HepG2 (cell line): ENCODE measurements around the gene DAB1. TPM values are rescaled to one million over a fixed set of nuclear protein-coding genes. Genes with fewer than 3 reads are reported as not detected.

Experiments
- ATAC-seq: fragments of 200-7000 bp; cut with Tn5 transposase; 3 replicates; pipeline ENCODE4 v1.9.1; 2020; ENCODE audit warnings: mild to moderate bottlenecking, moderate library complexity
- BruUV-seq: library from RNA; stranded (reverse); fragments of 400-500 nt; replicated peaks from 2 replicates; lab custom pipeline; 2021; lab: Mats Ljungman, UMichigan
- CTCF ChIA-PET: fragments of 300-600 bp; formaldehyde crosslinking; extraction: SDS; loops from one replicate; lab custom pipeline; 2021; ENCODE audit warnings: low total read pairs, inconsistent platforms, low intra/inter-chr PET ratio; lab: Yijun Ruan, JAX
- POLR2A ChIA-PET: fragments of 350-600 bp; sonication (Branson Sonifier 250); formaldehyde crosslinking; loops from one replicate; lab custom pipeline; 2020; ENCODE audit warnings: antibody characterized with exemption, inconsistent platforms; lab: Yijun Ruan, JAX
- DNase-seq: peaks from one replicate; pipeline ENCODE4 v3.0.0-alpha.2; 2015; ENCODE audit warnings: low spot score
- FAIRE-seq: peaks from 3 replicates; lab custom pipeline; 2011; peaks lifted over from hg19 to GRCh38; lab: Jason Lieb, UNC
- H2AFZ ChIP-seq: one replicate; pipeline ENCODE4 v1.6.1; 2011; ENCODE audit warnings: low read length, inconsistent platforms
- H3K27ac ChIP-seq: fragments of 300-600 bp; 3 replicates; pipeline ENCODE4 v1.8.0; 2011; ENCODE audit warnings: mixed run types, mild to moderate bottlenecking, mixed read lengths, low read length, inconsistent platforms; ENCODE audit not compliant: insufficient read depth; ENCODE audit errors: extremely low read length
- H3K27me3 ChIP-seq, 2 experiments: fragments of 200-600 bp in 1 of 2; 2 replicates in 1 of 2; 3 replicates in 1 of 2; pipeline versions ENCODE4 v1.6.0 to v1.8.0; 2011; ENCODE audit warnings: low read length in 2 of 2, mild to moderate bottlenecking in 2 of 2, moderate library complexity in 2 of 2, inconsistent platforms in 1 of 2; ENCODE audit not compliant: insufficient read depth in 2 of 2, control insufficient read depth in 1 of 2
- H3K36me3 ChIP-seq, 2 experiments: fragments of 200-600 bp in 1 of 2; replicated peaks in 1 of 2; 2 replicates in 1 of 2; 3 replicates in 1 of 2; pipeline versions ENCODE4 v1.5.1 to v1.8.0; 2011; ENCODE audit warnings: low read length in 2 of 2, inconsistent platforms in 1 of 2; ENCODE audit not compliant: insufficient read depth in 2 of 2, control insufficient read depth in 1 of 2
- H3K4me1 ChIP-seq: 2 replicates; pipeline ENCODE4 v1.5.1; 2012; ENCODE audit warnings: low read length, inconsistent platforms; ENCODE audit not compliant: insufficient read depth
- H3K4me2 ChIP-seq: 2 replicates; pipeline ENCODE4 v1.6.0; 2011; ENCODE audit warnings: low read depth, low read length, inconsistent platforms
- H3K4me3 ChIP-seq, 3 experiments: fragments of 200-600 bp in 1 of 3; sonication (generic), shearing (Covaris generic) in 1 of 3; replicated peaks in 1 of 3; 2 replicates each; pipeline ENCODE4 v1.5.1; 2011 to 2016; ENCODE audit warnings: low read length in 3 of 3, inconsistent platforms in 2 of 3, low read depth in 2 of 3, mild to moderate bottlenecking in 2 of 3, control low read depth in 1 of 3, mixed read lengths in 1 of 3; ENCODE audit not compliant: insufficient read depth in 1 of 3
- H3K79me2 ChIP-seq: one replicate; pipeline ENCODE4 v1.6.1; 2011; ENCODE audit warnings: low read length, inconsistent platforms; ENCODE audit not compliant: insufficient read depth
- H3K9ac ChIP-seq: 2 replicates; pipeline ENCODE4 v1.6.0; 2011; ENCODE audit warnings: mild to moderate bottlenecking, low read depth, low read length, inconsistent platforms; ENCODE audit not compliant: insufficient read depth
- H3K9me3 ChIP-seq: 2 replicates; pipeline ENCODE4 v1.5.1; 2012; ENCODE audit warnings: mild to moderate bottlenecking, low read length
- H4K20me1 ChIP-seq: 2 replicates; pipeline ENCODE4 v1.6.0; 2011; ENCODE audit warnings: inconsistent platforms, mild to moderate bottlenecking, low read length, moderate library complexity; ENCODE audit not compliant: insufficient read depth
- DR1 ChIP-seq: sonication (generic); formaldehyde crosslinking; IDR thresholded peaks from 2 replicates; pipeline ENCODE4 v1.8.0; 2021; ENCODE audit warnings: mild to moderate bottlenecking, missing genetic modification reagents, inconsistent platforms
- ELF3 ChIP-seq: IDR thresholded peaks from 2 replicates; pipeline ENCODE4 v1.6.1; 2016; ENCODE audit warnings: missing genetic modification reagents, missing compliant biosample characterization
- ELF4 ChIP-seq: sonication (generic); formaldehyde crosslinking; IDR thresholded peaks from 2 replicates; pipeline ENCODE4 v1.5.0; 2020; ENCODE audit warnings: missing genetic modification reagents, mild to moderate bottlenecking, moderate library complexity, borderline replicate concordance
- EZH2 ChIP-seq: conservative IDR thresholded peaks from 2 replicates; pipeline ENCODE4 v1.6.1; 2012; ENCODE audit warnings: mild to moderate bottlenecking, low read depth, low read length, moderate library complexity
- HNRNPH1 ChIP-seq: fragments of 200-400 bp; formaldehyde crosslinking; optimal IDR thresholded peaks from 2 replicates; pipeline ENCODE3; 2017; ENCODE audit warnings: mild to moderate bottlenecking, low read depth, low read length
- MAFF ChIP-seq: IDR thresholded peaks from 2 replicates; pipeline ENCODE4 v1.6.1; 2011; ENCODE audit warnings: low read depth, low read length, improper control_type of control experiment
- MAFK ChIP-seq, 2 experiments: IDR thresholded peaks in 1 of 2; conservative IDR thresholded peaks in 1 of 2; 2 replicates each; pipeline ENCODE4 v1.6.1; 2011; ENCODE audit warnings: improper control_type of control experiment in 2 of 2, low read length in 2 of 2
- PPARG ChIP-seq: conservative IDR thresholded peaks from 2 replicates; pipeline ENCODE4 v1.6.1; 2016; ENCODE audit warnings: missing biosample characterization, missing genetic modification reagents
- RBM22 ChIP-seq: fragments of 200-400 bp; formaldehyde crosslinking; optimal IDR thresholded peaks from 2 replicates; pipeline ENCODE3; 2017; ENCODE audit warnings: mild to moderate bottlenecking, low read length, moderate library complexity
- SIX1 ChIP-seq: sonication (generic); formaldehyde crosslinking; IDR thresholded peaks from 2 replicates; pipeline ENCODE4 v1.4.0; 2020; ENCODE audit warnings: missing genetic modification reagents, borderline replicate concordance
- SMYD3 ChIP-seq: sonication (generic); formaldehyde crosslinking; IDR thresholded peaks from 2 replicates; pipeline ENCODE4 v1.8.1; 2023; ENCODE audit warnings: mild to moderate bottlenecking, missing genetic modification reagents
- ZBTB3 ChIP-seq: sonication (generic); formaldehyde crosslinking; IDR thresholded peaks from 2 replicates; pipeline ENCODE4 v1.4.0; 2020; ENCODE audit warnings: low read depth, mild to moderate bottlenecking, moderate library complexity, missing genetic modification reagents, borderline replicate concordance
- ZBTB7A ChIP-seq: sonication (generic); formaldehyde crosslinking; IDR thresholded peaks from 2 replicates; pipeline ENCODE4 v1.8.0; 2022; ENCODE audit warnings: mild to moderate bottlenecking, missing genetic modification reagents
- ZNF180 ChIP-seq: sonication (generic); formaldehyde crosslinking; IDR thresholded peaks from 2 replicates; pipeline ENCODE4 v1.4.0; 2020; ENCODE audit warnings: low read depth, missing genetic modification reagents, borderline replicate concordance
- ZNF296 ChIP-seq: sonication (generic); formaldehyde crosslinking; conservative IDR thresholded peaks from 2 replicates; pipeline ENCODE4 v1.5.0; 2020; ENCODE audit warnings: mild to moderate bottlenecking, missing genetic modification reagents
- ZNF484 ChIP-seq: sonication (generic); formaldehyde crosslinking; IDR thresholded peaks from 2 replicates; pipeline ENCODE4 v1.5.1; 2020; ENCODE audit warnings: mild to moderate bottlenecking, low read depth, missing genetic modification reagents, borderline replicate concordance
- ZNF644 ChIP-seq: IDR thresholded peaks from 2 replicates; pipeline ENCODE4 v1.6.1; 2016; ENCODE audit warnings: low read depth
- ZNF747 ChIP-seq: sonication (generic); formaldehyde crosslinking; IDR thresholded peaks from 2 replicates; pipeline ENCODE4 v1.8.1; 2023; ENCODE audit warnings: missing genetic modification reagents, mild to moderate bottlenecking, borderline replicate concordance
- WGBS: methylation state at CpG from one replicate; pipeline ENCODE4 v1.1.6; 2017; ENCODE audit warnings: low lambda C conversion rate; 5-methylcytosine and 5-hydroxymethylcytosine counted together
- in situ Hi-C: cut with HindIII; loops from 2 replicates; pipeline ENCODE4 v1.10.0; 2017; ENCODE audit warnings: low pct_unique_long_range_greater_than_20kb; ENCODE audit not compliant: extremely low pct_ligation_motif_present
- intact Hi-C: fragments of 100-400 bp; cut with micrococcal nuclease; formaldehyde crosslinking; loops from one replicate; pipeline ENCODE4 v1.10.0; 2022; ENCODE audit not compliant: unreplicated experiment
- polyA plus RNA-seq, 8 experiments: library from polyadenylated mRNA; depleted of rRNA in 3 of 8; stranded (reverse) in 7 of 8; unstranded in 1 of 8; fragments of >200 nt; fragmentation: Illumina TruSeq in 4 of 8; extraction: Trizol in 4 of 8; gene quantifications; 2 replicates each; pipeline versions ENCODE4 v1.2.1 to v1.2.3, GENCODE V29; 2011 to 2016; ENCODE audit warnings: low read depth in 4 of 8, missing spikeins in 1 of 8, mixed read lengths in 1 of 8; ENCODE audit not compliant: insufficient read depth in 1 of 8
- total RNA-seq, 5 experiments: library from RNA; depleted of rRNA; stranded (reverse); fragments of >200 nt; fragmentation: Illumina TruSeq; extraction: Trizol; gene quantifications; 2 replicates each; pipeline ENCODE4 v1.2.3, GENCODE V29; 2016; ENCODE audit warnings: low read depth in 1 of 5
- TF ChIP-seq, protein P1 (sequence below): sonication (generic); formaldehyde crosslinking; conservative IDR thresholded peaks from 2 replicates; pipeline ENCODE4 v1.8.0; 2022; ENCODE audit warnings: missing genetic modification reagents

Gene DAB1
- total and polyA plus RNA-seq, 2 of the 13 experiments (the other 11 are each of a cell fraction or from before 2014, with no cell fraction given) = 0.04 to 0.13 TPM

DNA sequence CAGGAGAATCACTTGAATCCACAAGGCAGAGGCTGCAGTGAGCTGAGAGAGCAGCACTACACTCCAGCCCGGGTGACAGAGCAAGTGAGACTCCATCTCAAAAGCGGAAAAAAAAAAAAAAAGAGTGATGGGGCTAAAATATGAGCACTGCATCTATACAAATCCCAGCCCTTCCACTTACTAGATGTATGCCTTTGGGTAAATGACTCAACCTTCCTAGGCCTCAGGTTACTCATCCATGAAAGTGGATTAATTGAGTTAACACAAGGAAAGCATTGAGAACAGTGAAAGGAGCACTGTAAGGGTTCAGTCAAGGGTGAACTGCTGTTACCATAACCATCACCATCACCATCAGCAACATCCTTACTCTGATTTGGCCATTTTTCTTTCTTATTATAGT is 231.6 kb downstream of the DAB1 start:
- DNase-seq = no peak
- no peak overlapping the region for H3K4me2 ChIP-seq
- H3K4me1 ChIP-seq = no peaks in the 10 kb centered on the region
- in situ Hi-C loops (no loop called here), intact Hi-C loops (no loop called here)
- no peaks in the 10 kb centered on the region for H3K9me3 ChIP-seq
- CTCF ChIA-PET = no interaction called here
- H3K9ac ChIP-seq = no peak overlapping the region
- no TSS peak for BruUV-seq
- H4K20me1 ChIP-seq = no peaks in the 10 kb centered on the region
- H3K79me2 ChIP-seq = no peaks in the 10 kb centered on the region
- H3K27me3 ChIP-seq = no peaks in the 10 kb centered on the region
- TF ChIP-seq RBM22 (no peak), SIX1 (CRISPR knock-in tag) (no peak), ZBTB3 (no peak), SMYD3 (CRISPR knock-in tag) (no peak), ZNF747 (CRISPR knock-in tag) (no peak), ELF4 (no peak)
- no peaks in the 10 kb centered on the region for H3K36me3 ChIP-seq
- H3K27ac ChIP-seq = no peak overlapping the region
- FAIRE-seq = no peak
- no peak overlapping the region for H2AFZ ChIP-seq
- no peak for ATAC-seq
- no peak overlapping the region for H3K4me3 ChIP-seq
- 49% methylated on average over 2 of the region's 2 CpGs for WGBS
- POLR2A ChIA-PET = no interaction called here

DNA sequence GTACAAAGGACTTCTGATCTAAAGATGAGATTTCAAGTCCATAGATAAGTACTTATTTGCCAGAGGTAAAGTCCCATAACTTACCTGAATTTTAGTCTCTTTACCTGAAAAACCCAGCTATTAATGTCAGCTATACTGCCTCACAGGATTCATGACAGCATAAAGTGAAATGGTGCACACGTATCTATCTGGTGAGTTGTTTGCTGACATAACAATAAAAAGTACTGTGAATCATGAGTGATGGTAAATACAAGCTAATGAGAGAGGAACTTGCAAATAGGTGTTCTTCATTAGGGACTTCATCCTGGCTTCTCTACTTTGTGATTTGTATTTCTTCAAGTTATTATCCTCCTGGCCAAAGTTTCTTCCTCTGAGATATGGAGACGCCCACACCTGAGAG is 233.0 kb downstream of the DAB1 start:
- H3K36me3 ChIP-seq = no peaks in the 10 kb centered on the region
- no TSS peak for BruUV-seq
- no peaks in the 10 kb centered on the region for H4K20me1 ChIP-seq
- in situ Hi-C loops (no loop called here), intact Hi-C loops (no loop called here)
- no peak overlapping the region for H3K27ac ChIP-seq
- no peaks in the 10 kb centered on the region for H3K4me1 ChIP-seq
- WGBS = 47% methylated on average over 2 of the region's 2 CpGs
- TF ChIP-seq ELF3 (CRISPR knock-in tag) (no peak), DR1 (no peak), MAFF (peak; percentile 44; the same call in 1 of the 2 replicates), ZNF296 (CRISPR knock-in tag) (no peak), MAFK (conservative IDR thresholded peaks at IDR 0.05 in 1 of 2, IDR thresholded peaks at IDR 0.05 in 1 of 2; ENCODE audit: low read length in 2 of 2) (peak; percentile 51 to 63; a peak in 3 of 4 replicates), ZNF484 (CRISPR knock-in tag) (no peak), PPARG (CRISPR knock-in tag) (no peak), EZH2 (no peak), ZNF644 (CRISPR knock-in tag) (no peak), ZBTB3 (no peak), ZBTB7A (CRISPR knock-in tag) (no peak), HNRNPH1 (no peak), SMYD3 (CRISPR knock-in tag) (no peak), ZNF180 (CRISPR knock-in tag) (no peak)
- TF ChIP-seq, protein P1, sequence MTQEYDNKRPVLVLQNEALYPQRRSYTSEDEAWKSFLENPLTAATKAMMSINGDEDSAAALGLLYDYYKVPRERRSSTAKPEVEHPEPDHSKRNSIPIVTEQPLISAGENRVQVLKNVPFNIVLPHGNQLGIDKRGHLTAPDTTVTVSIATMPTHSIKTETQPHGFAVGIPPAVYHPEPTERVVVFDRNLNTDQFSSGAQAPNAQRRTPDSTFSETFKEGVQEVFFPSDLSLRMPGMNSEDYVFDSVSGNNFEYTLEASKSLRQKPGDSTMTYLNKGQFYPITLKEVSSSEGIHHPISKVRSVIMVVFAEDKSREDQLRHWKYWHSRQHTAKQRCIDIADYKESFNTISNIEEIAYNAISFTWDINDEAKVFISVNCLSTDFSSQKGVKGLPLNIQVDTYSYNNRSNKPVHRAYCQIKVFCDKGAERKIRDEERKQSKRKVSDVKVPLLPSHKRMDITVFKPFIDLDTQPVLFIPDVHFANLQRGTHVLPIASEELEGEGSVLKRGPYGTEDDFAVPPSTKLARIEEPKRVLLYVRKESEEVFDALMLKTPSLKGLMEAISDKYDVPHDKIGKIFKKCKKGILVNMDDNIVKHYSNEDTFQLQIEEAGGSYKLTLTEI = no peak
- POLR2A ChIA-PET = no interaction called here
- H3K9ac ChIP-seq = no peak overlapping the region
- DNase-seq (no peak), FAIRE-seq (no peak), ATAC-seq (no peak)
- CTCF ChIA-PET = no interaction called here
- no peaks in the 10 kb centered on the region for H3K79me2 ChIP-seq
- no peak overlapping the region for H3K4me2 ChIP-seq
- no peak overlapping the region for H2AFZ ChIP-seq
- no peak overlapping the region for H3K4me3 ChIP-seq
- no peaks in the 10 kb centered on the region for H3K27me3 ChIP-seq
- H3K9me3 ChIP-seq = no peaks in the 10 kb centered on the region
